ENCODE measurements around the gene B3GAT1. TPM values are rescaled to one million over a fixed set of nuclear protein-coding genes. Genes with fewer than 3 reads are reported as not detected.

The B3GAT1 gene
- total RNA-seq, 1 experiment from 2014 or later = 9.9 TPM

- Histone ChIP-seq H3K36me3 (replicated peaks; ENCODE audit: control insufficient read depth, insufficient read depth, low read length) (no peaks in the 10 kb centered on the region; the same call in 1 of the 2 replicates), H3K4me3 (ENCODE audit: insufficient read depth, low read depth, low read length) (no peak overlapping the region), H3K27me3 (ENCODE audit: control insufficient read depth, insufficient read depth, low read length) (peaks cover 9% of the 10 kb centered on the region)
- DNase-seq = peak; percentile 61
Observed at GRCh38 chr11:134407321-134407828, 4.7 kb downstream of the B3GAT1 start.

GRCh38 chr11:134406264-134407185 is 5.5 kb downstream of the B3GAT1 start:
- peak; percentile 53 for DNase-seq
- Histone ChIP-seq H3K27me3 (ENCODE audit: control insufficient read depth, insufficient read depth, low read length) (peaks cover 9% of the 10 kb centered on the region), H3K36me3 (replicated peaks; ENCODE audit: control insufficient read depth, insufficient read depth, low read length) (no peaks in the 10 kb centered on the region; the same call in 1 of the 2 replicates), H3K4me3 (ENCODE audit: insufficient read depth, low read depth, low read length) (no peak overlapping the region)

GRCh38 chr11:134405841-134406240 is 6.2 kb downstream of the B3GAT1 start:
- Histone ChIP-seq H3K27me3 (ENCODE audit: control insufficient read depth, insufficient read depth, low read length) (peaks cover 4% of the 10 kb centered on the region; the same call in 1 of the 2 replicates), H3K4me3 (ENCODE audit: insufficient read depth, low read depth, low read length) (no peak overlapping the region), H3K36me3 (replicated peaks; ENCODE audit: control insufficient read depth, insufficient read depth, low read length) (no peaks in the 10 kb centered on the region; the same call in 1 of the 2 replicates)
- DNase-seq = peak; percentile 61

GRCh38 chr11:134405436-134405835 is 6.6 kb downstream of the B3GAT1 start:
- Histone ChIP-seq H3K4me3 (ENCODE audit: insufficient read depth, low read depth, low read length) (no peak overlapping the region), H3K36me3 (replicated peaks; ENCODE audit: control insufficient read depth, insufficient read depth, low read length) (no peaks in the 10 kb centered on the region; the same call in 1 of the 2 replicates), H3K27me3 (ENCODE audit: control insufficient read depth, insufficient read depth, low read length) (no peaks in the 10 kb centered on the region)
- no peak for DNase-seq

GRCh38 chr11:134404575-134405341 is 7.3 kb downstream of the B3GAT1 start:
- H3K36me3 ChIP-seq (replicated peaks; ENCODE audit: control insufficient read depth, insufficient read depth, low read length) = no peaks in the 10 kb centered on the region; the same call in 1 of the 2 replicates
- peak; percentile 56 for DNase-seq
- no peaks in the 10 kb centered on the region for H3K27me3 ChIP-seq (ENCODE audit: control insufficient read depth, insufficient read depth, low read length)
- H3K4me3 ChIP-seq (ENCODE audit: insufficient read depth, low read depth, low read length) = no peak overlapping the region

GRCh38 chr11:134402910-134403309 is 9.1 kb downstream of the B3GAT1 start:
- Histone ChIP-seq H3K27me3 (ENCODE audit: control insufficient read depth, insufficient read depth, low read length) (no peaks in the 10 kb centered on the region), H3K36me3 (replicated peaks; ENCODE audit: control insufficient read depth, insufficient read depth, low read length) (no peaks in the 10 kb centered on the region)

GRCh38 chr11:134401825-134402809 is 9.9 kb downstream of the B3GAT1 start:
- no peak overlapping the region for H3K4me3 ChIP-seq (ENCODE audit: insufficient read depth, low read depth, low read length)
- peak; percentile 67 for DNase-seq

More at GRCh38 chr11:134402910-134403309, 9.1 kb downstream of the B3GAT1 start:
- no peak for DNase-seq
- no peak overlapping the region for H3K4me3 ChIP-seq (ENCODE audit: insufficient read depth, low read depth, low read length)

GRCh38 chr11:134399996-134400395 is 12.0 kb downstream of the B3GAT1 start:
- DNase-seq = peak; percentile 52
- H3K36me3 ChIP-seq (replicated peaks; ENCODE audit: control insufficient read depth, insufficient read depth, low read length) = no peaks in the 10 kb centered on the region
- no peak overlapping the region for H3K4me3 ChIP-seq (ENCODE audit: insufficient read depth, low read depth, low read length)
- no peaks in the 10 kb centered on the region for H3K27me3 ChIP-seq (ENCODE audit: control insufficient read depth, insufficient read depth, low read length)

More at GRCh38 chr11:134401825-134402809, 9.9 kb downstream of the B3GAT1 start:
- H3K27me3 ChIP-seq (ENCODE audit: control insufficient read depth, insufficient read depth, low read length) = no peaks in the 10 kb centered on the region
- no peaks in the 10 kb centered on the region for H3K36me3 ChIP-seq (replicated peaks; ENCODE audit: control insufficient read depth, insufficient read depth, low read length)

GRCh38 chr11:134399293-134399654 is 12.8 kb downstream of the B3GAT1 start:
- H3K27me3 ChIP-seq (ENCODE audit: control insufficient read depth, insufficient read depth, low read length) = no peaks in the 10 kb centered on the region
- H3K36me3 ChIP-seq (replicated peaks; ENCODE audit: control insufficient read depth, insufficient read depth, low read length) = no peaks in the 10 kb centered on the region
- no peak overlapping the region for H3K4me3 ChIP-seq (ENCODE audit: insufficient read depth, low read depth, low read length)
- peak; percentile 53 for DNase-seq

- H3K27me3 ChIP-seq (ENCODE audit: control insufficient read depth, insufficient read depth, low read length) = no peaks in the 10 kb centered on the region
- DNase-seq = peak; percentile 60
- H3K36me3 ChIP-seq (replicated peaks; ENCODE audit: control insufficient read depth, insufficient read depth, low read length) = no peaks in the 10 kb centered on the region
- no peak overlapping the region for H3K4me3 ChIP-seq (ENCODE audit: insufficient read depth, low read depth, low read length)
Observed at GRCh38 chr11:134398644-134399292, 13.3 kb downstream of the B3GAT1 start.

- peak; percentile 43 for DNase-seq
- Histone ChIP-seq H3K4me3 (ENCODE audit: insufficient read depth, low read depth, low read length) (no peak overlapping the region), H3K27me3 (ENCODE audit: control insufficient read depth, insufficient read depth, low read length) (no peaks in the 10 kb centered on the region), H3K36me3 (replicated peaks; ENCODE audit: control insufficient read depth, insufficient read depth, low read length) (no peaks in the 10 kb centered on the region)
Observed at GRCh38 chr11:134398079-134398444, 14.0 kb downstream of the B3GAT1 start.

GRCh38 chr11:134397304-134398078 is 14.6 kb downstream of the B3GAT1 start:
- Histone ChIP-seq H3K27me3 (ENCODE audit: control insufficient read depth, insufficient read depth, low read length) (no peaks in the 10 kb centered on the region), H3K36me3 (replicated peaks; ENCODE audit: control insufficient read depth, insufficient read depth, low read length) (no peaks in the 10 kb centered on the region), H3K4me3 (ENCODE audit: insufficient read depth, low read depth, low read length) (no peak overlapping the region)
- peak; percentile 66 for DNase-seq

- Histone ChIP-seq H3K36me3 (replicated peaks; ENCODE audit: control insufficient read depth, insufficient read depth, low read length) (no peaks in the 10 kb centered on the region), H3K27me3 (ENCODE audit: control insufficient read depth, insufficient read depth, low read length) (no peaks in the 10 kb centered on the region), H3K4me3 (ENCODE audit: insufficient read depth, low read depth, low read length) (no peak overlapping the region)
- DNase-seq = no peak
Observed at GRCh38 chr11:134395002-134395401, 17.0 kb downstream of the B3GAT1 start.

All from H7 (cell line).